Ishikawa (cell line): ENCODE results near the gene TNFAIP2.

ENCODE experiments used
- FOXM1 ChIP-seq: IDR thresholded peaks from 2 replicates; pipeline ENCODE4 v1.6.1; 2012; ENCODE audit warnings: low read depth, borderline replicate concordance
- TAF1 ChIP-seq: IDR thresholded peaks from 2 replicates; pipeline ENCODE4 v1.6.1; 2012; ENCODE audit warnings: low read depth, mild to moderate bottlenecking
- YY1 ChIP-seq: IDR thresholded peaks from 2 replicates; pipeline ENCODE4 v1.6.1; 2012; ENCODE audit warnings: low read depth
- TF ChIP-seq, protein P1 (sequence below): IDR thresholded peaks from 2 replicates; pipeline ENCODE4 v1.6.1; 2012; ENCODE audit warnings: low read depth, mild to moderate bottlenecking

GRCh38 chr14:103074729-103075367 is 48.4 kb upstream of the TNFAIP2 start:
- TF ChIP-seq, protein P1, sequence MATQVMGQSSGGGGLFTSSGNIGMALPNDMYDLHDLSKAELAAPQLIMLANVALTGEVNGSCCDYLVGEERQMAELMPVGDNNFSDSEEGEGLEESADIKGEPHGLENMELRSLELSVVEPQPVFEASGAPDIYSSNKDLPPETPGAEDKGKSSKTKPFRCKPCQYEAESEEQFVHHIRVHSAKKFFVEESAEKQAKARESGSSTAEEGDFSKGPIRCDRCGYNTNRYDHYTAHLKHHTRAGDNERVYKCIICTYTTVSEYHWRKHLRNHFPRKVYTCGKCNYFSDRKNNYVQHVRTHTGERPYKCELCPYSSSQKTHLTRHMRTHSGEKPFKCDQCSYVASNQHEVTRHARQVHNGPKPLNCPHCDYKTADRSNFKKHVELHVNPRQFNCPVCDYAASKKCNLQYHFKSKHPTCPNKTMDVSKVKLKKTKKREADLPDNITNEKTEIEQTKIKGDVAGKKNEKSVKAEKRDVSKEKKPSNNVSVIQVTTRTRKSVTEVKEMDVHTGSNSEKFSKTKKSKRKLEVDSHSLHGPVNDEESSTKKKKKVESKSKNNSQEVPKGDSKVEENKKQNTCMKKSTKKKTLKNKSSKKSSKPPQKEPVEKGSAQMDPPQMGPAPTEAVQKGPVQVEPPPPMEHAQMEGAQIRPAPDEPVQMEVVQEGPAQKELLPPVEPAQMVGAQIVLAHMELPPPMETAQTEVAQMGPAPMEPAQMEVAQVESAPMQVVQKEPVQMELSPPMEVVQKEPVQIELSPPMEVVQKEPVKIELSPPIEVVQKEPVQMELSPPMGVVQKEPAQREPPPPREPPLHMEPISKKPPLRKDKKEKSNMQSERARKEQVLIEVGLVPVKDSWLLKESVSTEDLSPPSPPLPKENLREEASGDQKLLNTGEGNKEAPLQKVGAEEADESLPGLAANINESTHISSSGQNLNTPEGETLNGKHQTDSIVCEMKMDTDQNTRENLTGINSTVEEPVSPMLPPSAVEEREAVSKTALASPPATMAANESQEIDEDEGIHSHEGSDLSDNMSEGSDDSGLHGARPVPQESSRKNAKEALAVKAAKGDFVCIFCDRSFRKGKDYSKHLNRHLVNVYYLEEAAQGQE = no peak
- no peak for TF ChIP-seq TAF1
- TF ChIP-seq YY1 = no peak
- no peak for TF ChIP-seq FOXM1
